Gastrocnemius medialis (tissue), 4 donors: Measurements from ENCODE around the gene ANKS1B.

Experiments used
- CTCF ChIP-seq, 5 experiments: fragments of 450-650 bp in 3 of 5; fragments of 200-600 bp in 2 of 5; sonication (generic) in 2 of 5; IDR thresholded peaks in 4 of 5; conservative IDR thresholded peaks in 1 of 5; 1 replicate in 4 of 5; 2 replicates in 1 of 5; pipeline ENCODE4 v1.5.1; 2016 to 2019; ENCODE audit warnings: antibody characterized with exemption in 5 of 5, mild to moderate bottlenecking in 3 of 5, moderate library complexity in 3 of 5
- POLR2A ChIP-seq, 2 donors: fragments of 450-650 bp; IDR thresholded peaks; one replicate each; pipeline ENCODE4 v1.6.1; 2017; ENCODE audit warnings: antibody characterized with exemption in 2 of 2, mild to moderate bottlenecking in 2 of 2, moderate library complexity in 2 of 2

GRCh38 chr12:99875081-99875480 is 109.7 kb downstream of the ANKS1B start:
- TF ChIP-seq CTCF (IDR thresholded peaks at IDR 0.05 in 4 of 5, conservative IDR thresholded peaks at IDR 0.05 in 1 of 5) (no peak), POLR2A (IDR thresholded peaks at IDR 0.05) (no peak)
